Endothelial cell (in vitro differentiated cells): Measurements from ENCODE around the gene PUSL1. TPM values are rescaled to one million over a fixed set of nuclear protein-coding genes. Genes with fewer than 3 reads are reported as not detected.

Source experiments
- DNase-seq: peaks from one replicate; pipeline ENCODE4 v3.0.0; 2021; ENCODE audit warnings: low spot score
- H3K27ac Mint-ChIP-seq: one replicate; pipeline ENCODE4 v1.8.0; 2021; ENCODE audit warnings: mixed read lengths, inconsistent platforms; ENCODE audit not compliant: unreplicated experiment
- H3K27me3 Mint-ChIP-seq: one replicate; pipeline ENCODE4 v1.8.0; 2021; ENCODE audit warnings: mild to moderate bottlenecking, moderate library complexity, mixed read lengths, inconsistent platforms; ENCODE audit not compliant: unreplicated experiment
- H3K36me3 Mint-ChIP-seq: one replicate; pipeline ENCODE4 v1.8.0; 2021; ENCODE audit warnings: mild to moderate bottlenecking, low read depth, mixed read lengths, inconsistent platforms; ENCODE audit not compliant: unreplicated experiment
- H3K4me1 Mint-ChIP-seq: one replicate; pipeline ENCODE4 v1.8.0; 2021; ENCODE audit warnings: mild to moderate bottlenecking, mixed read lengths, inconsistent platforms; ENCODE audit not compliant: unreplicated experiment
- H3K4me3 Mint-ChIP-seq: one replicate; pipeline ENCODE4 v1.8.0; 2021; ENCODE audit warnings: mild to moderate bottlenecking, mixed read lengths, inconsistent platforms; ENCODE audit not compliant: unreplicated experiment
- H3K9me3 Mint-ChIP-seq: one replicate; pipeline ENCODE4 v1.8.0; 2021; ENCODE audit warnings: mixed read lengths, inconsistent platforms; ENCODE audit not compliant: unreplicated experiment
- total RNA-seq: library from RNA; stranded (reverse); fragmentation: NEBNext Ultra II Directional; extraction: Animal tissue kit (Norgen Biotek cat#: 25700); gene quantifications from one replicate; pipeline ENCODE4 v1.2.1, GENCODE V29; 2021; ENCODE audit not compliant: unreplicated experiment
- TF ChIP-seq, protein P1 (sequence below): fragments of 200-600 bp; sonication (generic); IDR thresholded peaks from one replicate; pipeline ENCODE4 v1.5.0; 2021; ENCODE audit warnings: antibody characterized with exemption; ENCODE audit not compliant: unreplicated experiment

Gene PUSL1
- total RNA-seq, 1 donor from 2014 or later, result 14.0 TPM

- peak overlapping the region; percentile 92 for H3K4me3 Mint-ChIP-seq
- no peaks in the 10 kb centered on the region for H3K9me3 Mint-ChIP-seq
- H3K27ac Mint-ChIP-seq, result no peak overlapping the region
- H3K36me3 Mint-ChIP-seq, result no peaks in the 10 kb centered on the region
- DNase-seq, result no peak
- peaks cover 9% of the 10 kb centered on the region for H3K27me3 Mint-ChIP-seq
- TF ChIP-seq, protein P1, sequence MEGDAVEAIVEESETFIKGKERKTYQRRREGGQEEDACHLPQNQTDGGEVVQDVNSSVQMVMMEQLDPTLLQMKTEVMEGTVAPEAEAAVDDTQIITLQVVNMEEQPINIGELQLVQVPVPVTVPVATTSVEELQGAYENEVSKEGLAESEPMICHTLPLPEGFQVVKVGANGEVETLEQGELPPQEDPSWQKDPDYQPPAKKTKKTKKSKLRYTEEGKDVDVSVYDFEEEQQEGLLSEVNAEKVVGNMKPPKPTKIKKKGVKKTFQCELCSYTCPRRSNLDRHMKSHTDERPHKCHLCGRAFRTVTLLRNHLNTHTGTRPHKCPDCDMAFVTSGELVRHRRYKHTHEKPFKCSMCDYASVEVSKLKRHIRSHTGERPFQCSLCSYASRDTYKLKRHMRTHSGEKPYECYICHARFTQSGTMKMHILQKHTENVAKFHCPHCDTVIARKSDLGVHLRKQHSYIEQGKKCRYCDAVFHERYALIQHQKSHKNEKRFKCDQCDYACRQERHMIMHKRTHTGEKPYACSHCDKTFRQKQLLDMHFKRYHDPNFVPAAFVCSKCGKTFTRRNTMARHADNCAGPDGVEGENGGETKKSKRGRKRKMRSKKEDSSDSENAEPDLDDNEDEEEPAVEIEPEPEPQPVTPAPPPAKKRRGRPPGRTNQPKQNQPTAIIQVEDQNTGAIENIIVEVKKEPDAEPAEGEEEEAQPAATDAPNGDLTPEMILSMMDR, result no peak
- H3K4me1 Mint-ChIP-seq, result peaks cover 15% of the 10 kb centered on the region
These were observed 1.0 kb upstream of the PUSL1 start for GRCh38 chr1:1307261-1307922.

- DNase-seq, result no peak
- H3K27ac Mint-ChIP-seq, result no peak overlapping the region
- TF ChIP-seq, protein P1, result no peak
- H3K27me3 Mint-ChIP-seq, result peaks cover 12% of the 10 kb centered on the region
- no peaks in the 10 kb centered on the region for H3K36me3 Mint-ChIP-seq
- no peaks in the 10 kb centered on the region for H3K9me3 Mint-ChIP-seq
- H3K4me1 Mint-ChIP-seq, result peaks cover 15% of the 10 kb centered on the region
- H3K4me3 Mint-ChIP-seq, result peak overlapping the region; percentile 83
These were observed 406 bp downstream of the PUSL1 start for GRCh38 chr1:1308756-1309250.

DNA sequence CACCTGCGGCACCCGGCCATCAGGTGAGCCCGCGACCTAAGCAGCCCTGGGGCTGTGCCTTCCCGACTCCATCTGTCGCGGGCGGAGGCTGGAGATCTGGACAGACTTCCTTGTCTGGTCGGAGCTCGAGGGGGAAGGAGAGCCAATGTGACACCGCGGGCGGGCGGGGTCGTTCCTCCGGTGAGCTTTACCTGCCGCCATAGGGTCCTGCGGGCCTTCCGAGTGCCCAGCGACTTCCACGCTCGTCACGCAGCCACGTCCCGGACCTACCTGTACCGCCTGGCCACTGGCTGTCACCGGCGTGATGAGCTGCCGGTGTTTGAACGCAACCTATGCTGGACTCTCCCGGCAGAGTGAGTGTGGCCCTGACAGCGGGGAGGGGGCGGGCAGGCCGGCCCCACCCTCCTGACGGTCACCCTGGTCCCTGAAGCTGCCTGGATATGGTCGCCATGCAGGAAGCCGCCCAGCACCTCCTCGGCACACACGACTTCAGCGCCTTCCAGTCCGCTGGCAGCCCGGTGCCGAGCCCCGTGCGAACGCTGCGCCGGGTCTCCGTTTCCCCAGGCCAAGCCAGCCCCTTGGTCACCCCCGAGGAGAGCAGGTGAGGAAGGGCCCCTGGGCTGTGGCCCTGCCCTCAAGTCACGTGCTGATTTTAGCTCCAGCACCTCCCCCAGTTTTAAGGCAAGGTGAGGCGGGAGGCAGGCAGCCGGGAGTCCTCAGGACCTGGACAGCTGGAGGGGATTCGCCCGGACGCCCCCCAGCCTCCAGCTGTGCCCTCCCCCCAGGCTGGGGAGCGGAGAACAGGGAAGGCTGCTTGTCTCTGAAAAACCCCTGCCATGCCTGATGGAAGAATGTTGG is 1.1 kb downstream of the PUSL1 start:
- Mint-ChIP-seq H3K4me1 (peaks cover 15% of the 10 kb centered on the region), H3K9me3 (no peaks in the 10 kb centered on the region), H3K27ac (no peak overlapping the region), H3K27me3 (peaks cover 11% of the 10 kb centered on the region), H3K36me3 (no peaks in the 10 kb centered on the region), H3K4me3 (peak overlapping the region; percentile 83)
- TF ChIP-seq, protein P1, result no peak
- DNase-seq, result no peak

DNA sequence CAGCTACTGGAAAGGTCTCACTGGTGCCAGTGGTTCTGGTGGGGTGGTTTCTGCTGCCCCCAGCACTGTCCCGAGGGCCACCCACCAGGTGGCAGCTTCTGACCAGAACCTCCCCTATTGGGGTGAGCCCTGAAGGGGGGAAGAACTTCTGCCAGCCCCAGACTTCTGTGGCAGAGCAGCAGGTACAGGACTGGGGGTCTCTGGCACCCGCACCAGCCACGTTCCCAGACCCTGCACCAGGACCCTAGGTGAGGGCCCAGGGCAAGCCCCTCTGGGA is 1.6 kb downstream of the PUSL1 start:
- Mint-ChIP-seq H3K4me1 (peaks cover 13% of the 10 kb centered on the region), H3K27me3 (peaks cover 8% of the 10 kb centered on the region), H3K9me3 (no peaks in the 10 kb centered on the region), H3K27ac (no peak overlapping the region), H3K36me3 (no peaks in the 10 kb centered on the region), H3K4me3 (no peak overlapping the region)
- no peak for DNase-seq
- TF ChIP-seq, protein P1, result no peak
